HEK293T (cell line): Measurements from ENCODE around the gene GALE.
A peak's percentile ranks its signal among the peaks of the same experiment; 100 is the strongest.

ENCODE experiments used
- ARNT ChIP-seq: fragments of 450-650 bp; IDR thresholded peaks from 2 replicates; pipeline ENCODE4 v1.6.1; 2017; ENCODE audit warnings: mild to moderate bottlenecking
- BHLHE40 ChIP-seq: fragments of 450-650 bp; IDR thresholded peaks from 2 replicates; pipeline ENCODE4 v1.6.1; 2016; ENCODE audit warnings: mild to moderate bottlenecking, moderate library complexity, borderline replicate concordance
- CTBP1 ChIP-seq: fragments of 450-650 bp; IDR thresholded peaks from 2 replicates; pipeline ENCODE4 v1.6.1; 2016; ENCODE audit warnings: borderline replicate concordance
- ELF4 ChIP-seq: fragments of 450-650 bp; IDR thresholded peaks from 2 replicates; pipeline ENCODE4 v1.6.1; 2017; ENCODE audit warnings: antibody characterized with exemption
- FOXA1 ChIP-seq: fragments of 450-650 bp; IDR thresholded peaks from 2 replicates; pipeline ENCODE4 v1.6.1; 2016; ENCODE audit warnings: mild to moderate bottlenecking
- FOXM1 ChIP-seq: fragments of 450-650 bp; IDR thresholded peaks from 2 replicates; pipeline ENCODE4 v1.6.1; 2017; ENCODE audit warnings: mild to moderate bottlenecking, borderline replicate concordance
- LEF1 ChIP-seq: fragments of 450-650 bp; IDR thresholded peaks from 2 replicates; pipeline ENCODE4 v1.6.1; 2017; ENCODE audit warnings: mild to moderate bottlenecking, borderline replicate concordance
- NFRKB ChIP-seq: fragments of 450-650 bp; IDR thresholded peaks from 2 replicates; pipeline ENCODE4 v1.6.1; 2016; ENCODE audit warnings: mild to moderate bottlenecking, moderate library complexity
- SP1 ChIP-seq: fragments of 450-650 bp; IDR thresholded peaks from 2 replicates; pipeline ENCODE4 v1.6.1; 2017
- SUZ12 ChIP-seq: fragments of 450-650 bp; IDR thresholded peaks from 2 replicates; pipeline ENCODE4 v1.6.1; 2016; ENCODE audit warnings: mild to moderate bottlenecking
- TARDBP ChIP-seq: fragments of 450-650 bp; IDR thresholded peaks from 2 replicates; pipeline ENCODE4 v1.6.1; 2016

- no peak for TF ChIP-seq FOXA1
- TF ChIP-seq FOXM1: no peak
- no peak for TF ChIP-seq NFRKB
- no peak for TF ChIP-seq SP1
- TF ChIP-seq ARNT: no peak
- no peak for TF ChIP-seq CTBP1
- no peak for TF ChIP-seq TARDBP
- TF ChIP-seq SUZ12: no peak
- TF ChIP-seq LEF1: peak; percentile 98
- no peak for TF ChIP-seq BHLHE40
- TF ChIP-seq ELF4: no peak
These were observed 9.2 kb upstream of the GALE start for GRCh38 chr1:23809751-23810171.
